Measurements from ENCODE around the gene JARID2.
"Not testable (repeated sequence)": the region's sequence is repeated elsewhere in the genome, so short reads cannot be mapped to it uniquely, and the experiment has no call there.

JARID2 gene

GRCh38 chr6:15412767-15413166 lies 166.9 kb downstream of the JARID2 start:
- ChIA-PET POLR2A (no interaction called here), CTCF (interaction anchor here (1.0 to 3.6 kb wide), 9 partner anchors 9 to 34 kb away, joined by 3 to 25 read pairs (median 4); no protein-coding TSS in a partner anchor)
- H3K27me3 ChIP-seq (replicated peaks in 2 of 5; ENCODE audit: control insufficient read depth in 4 of 5, insufficient read depth in 5 of 5, low read length in 4 of 5) = no peaks in the 10 kb centered on the region
- no peak overlapping the region for H3K27ac ChIP-seq (ENCODE audit: insufficient read depth in 1 of 2, low read depth in 1 of 2, low read length in 2 of 2, poor library complexity in 1 of 2, severe bottlenecking in 2 of 2)
- no peak for DNase-seq
- peaks cover 0 to 17% (median 4%) of the 10 kb centered on the region in 4 experiments for H3K36me3 ChIP-seq (ENCODE audit: control insufficient read depth in 4 of 4, insufficient read depth in 4 of 4, low read length in 3 of 4)
- WGBS (ENCODE audit: insufficient coverage) = 100% methylated on average over 1 of the region's 9 CpGs
- H3K9me3 ChIP-seq (ENCODE audit: control extremely low read depth in 1 of 5, control insufficient read depth in 4 of 5, insufficient read depth in 2 of 5, low read depth in 1 of 5, low read length in 4 of 5) = peaks cover 0 to 10% (median 0%) of the 10 kb centered on the region in 5 experiments
- peaks cover 23 to 74% (median 62%) of the 10 kb centered on the region in 4 experiments for H3K4me1 ChIP-seq (ENCODE audit: control extremely low read depth in 1 of 4, control insufficient read depth in 4 of 4, insufficient read depth in 4 of 4, low read length in 3 of 4)
- no peak overlapping the region for H3K4me3 ChIP-seq (ENCODE audit: control insufficient read depth in 1 of 7, extremely low read depth in 1 of 7, insufficient read depth in 4 of 7, low read depth in 2 of 7, low read length in 6 of 7)

- H3K27me3 ChIP-seq (replicated peaks in 2 of 5; ENCODE audit: control insufficient read depth in 4 of 5, insufficient read depth in 5 of 5, low read length in 4 of 5) = no peaks in the 10 kb centered on the region
- H3K36me3 ChIP-seq (ENCODE audit: control insufficient read depth in 4 of 4, insufficient read depth in 4 of 4, low read length in 3 of 4) = peaks cover 0 to 25% (median 7%) of the 10 kb centered on the region in 4 experiments
- WGBS (ENCODE audit: insufficient coverage) = 89% methylated on average over 3 of the region's 6 CpGs
- CTCF ChIA-PET = interaction anchor here (1.0 to 3.6 kb wide), 9 partner anchors 8 to 33 kb away, joined by 3 to 25 read pairs (median 4); no protein-coding TSS in a partner anchor
- no peak overlapping the region for H3K4me3 ChIP-seq (ENCODE audit: control insufficient read depth in 1 of 7, extremely low read depth in 1 of 7, insufficient read depth in 4 of 7, low read depth in 2 of 7, low read length in 6 of 7)
- POLR2A ChIA-PET = no interaction called here
- peaks cover 0 to 19% (median 0%) of the 10 kb centered on the region in 5 experiments for H3K9me3 ChIP-seq (ENCODE audit: control extremely low read depth in 1 of 5, control insufficient read depth in 4 of 5, insufficient read depth in 2 of 5, low read depth in 1 of 5, low read length in 4 of 5)
- DNase-seq = no peak
- peaks cover 21 to 68% (median 57%) of the 10 kb centered on the region in 4 experiments for H3K4me1 ChIP-seq (ENCODE audit: control extremely low read depth in 1 of 4, control insufficient read depth in 4 of 4, insufficient read depth in 4 of 4, low read length in 3 of 4)
- H3K27ac ChIP-seq (ENCODE audit: insufficient read depth in 1 of 2, low read depth in 1 of 2, low read length in 2 of 2, poor library complexity in 1 of 2, severe bottlenecking in 2 of 2) = no peak overlapping the region
These were observed 167.8 kb downstream of the JARID2 start for GRCh38 chr6:15413466-15414234.

- Histone ChIP-seq H3K27me3 (replicated peaks in 2 of 5; ENCODE audit: control insufficient read depth in 4 of 5, insufficient read depth in 5 of 5, low read length in 4 of 5) (no peaks in the 10 kb centered on the region), H3K27ac (ENCODE audit: insufficient read depth in 1 of 2, low read depth in 1 of 2, low read length in 2 of 2, poor library complexity in 1 of 2, severe bottlenecking in 2 of 2) (no peak overlapping the region), H3K9me3 (ENCODE audit: control extremely low read depth in 1 of 5, control insufficient read depth in 4 of 5, insufficient read depth in 2 of 5, low read depth in 1 of 5, low read length in 4 of 5) (peaks cover 0 to 21% (median 0%) of the 10 kb centered on the region in 5 experiments), H3K36me3 (ENCODE audit: control insufficient read depth in 4 of 4, insufficient read depth in 4 of 4, low read length in 3 of 4) (peaks cover 0 to 29% (median 7%) of the 10 kb centered on the region in 4 experiments), H3K4me1 (ENCODE audit: control extremely low read depth in 1 of 4, control insufficient read depth in 4 of 4, insufficient read depth in 4 of 4, low read length in 3 of 4) (peaks cover 16 to 62% (median 51%) of the 10 kb centered on the region in 4 experiments), H3K4me3 (ENCODE audit: control insufficient read depth in 1 of 7, extremely low read depth in 1 of 7, insufficient read depth in 4 of 7, low read depth in 2 of 7, low read length in 6 of 7) (no peak overlapping the region)
- CTCF ChIA-PET = interaction anchor here (1.2 to 2.2 kb wide), 6 partner anchors 10 to 27 kb away, joined by 3 to 10 read pairs (median 3); no protein-coding TSS in a partner anchor
- POLR2A ChIA-PET = no interaction called here
- DNase-seq = no peak
- 40% methylated on average over 1 of the region's 2 CpGs for WGBS (ENCODE audit: insufficient coverage)
These were observed 168.4 kb downstream of the JARID2 start for GRCh38 chr6:15414235-15414612.

- POLR2A ChIA-PET; DNase-seq; H3K4me3 ChIP-seq (ENCODE audit: control insufficient read depth in 1 of 7, extremely low read depth in 1 of 7, insufficient read depth in 4 of 7, low read depth in 2 of 7, low read length in 6 of 7); H3K27me3 ChIP-seq (replicated peaks in 2 of 5; ENCODE audit: control insufficient read depth in 4 of 5, insufficient read depth in 5 of 5, low read length in 4 of 5); CTCF ChIA-PET; H3K27ac ChIP-seq (ENCODE audit: insufficient read depth in 1 of 2, low read depth in 1 of 2, low read length in 2 of 2, poor library complexity in 1 of 2, severe bottlenecking in 2 of 2): not testable (repeated sequence)
- H3K4me1 ChIP-seq (ENCODE audit: control extremely low read depth in 1 of 4, control insufficient read depth in 4 of 4, insufficient read depth in 4 of 4, low read length in 3 of 4) = peaks cover 10 to 51% (median 41%) of the 10 kb centered on the region in 4 experiments
- peaks cover 0 to 28% (median 2%) of the 10 kb centered on the region in 5 experiments for H3K9me3 ChIP-seq (ENCODE audit: control extremely low read depth in 1 of 5, control insufficient read depth in 4 of 5, insufficient read depth in 2 of 5, low read depth in 1 of 5, low read length in 4 of 5)
- 94% methylated on average over 15 of the region's 30 CpGs for WGBS (ENCODE audit: insufficient coverage)
- peaks cover 0 to 29% (median 7%) of the 10 kb centered on the region in 4 experiments for H3K36me3 ChIP-seq (ENCODE audit: control insufficient read depth in 4 of 4, insufficient read depth in 4 of 4, low read length in 3 of 4)
These were observed 169.8 kb downstream of the JARID2 start for GRCh38 chr6:15415622-15416021.

DNA sequence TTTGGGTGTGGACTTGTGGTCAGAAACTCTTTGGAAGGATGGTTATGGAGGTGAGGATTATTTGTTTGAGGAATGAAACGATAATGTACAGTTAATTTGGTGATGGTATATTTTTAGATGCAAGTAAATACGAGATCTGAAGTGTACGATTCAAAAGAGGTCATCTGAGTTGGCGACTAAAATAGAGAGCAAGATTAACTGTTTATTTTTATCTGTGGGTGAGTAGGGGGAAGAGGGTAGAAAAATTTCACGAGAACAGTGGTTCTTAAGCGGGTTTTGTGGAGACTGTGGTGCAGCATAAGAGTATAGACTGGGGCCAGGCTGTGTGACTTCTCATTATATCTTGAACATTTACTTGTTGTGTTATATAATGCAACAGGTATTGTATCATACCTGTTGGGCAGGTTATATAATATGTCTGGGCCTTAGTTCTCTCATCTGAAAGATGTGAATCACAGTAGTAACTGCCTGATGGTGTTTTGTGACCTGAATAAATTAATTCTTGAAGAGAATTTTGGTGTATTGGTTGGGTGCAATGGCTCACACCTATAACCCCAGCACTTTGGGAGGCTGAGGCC lies 171.2 kb downstream of the JARID2 start:
- Histone ChIP-seq H3K4me1 (ENCODE audit: control extremely low read depth in 1 of 4, control insufficient read depth in 4 of 4, insufficient read depth in 4 of 4, low read length in 3 of 4) (peaks cover 11 to 51% (median 42%) of the 10 kb centered on the region in 4 experiments), H3K27ac (ENCODE audit: insufficient read depth in 1 of 2, low read depth in 1 of 2, low read length in 2 of 2, poor library complexity in 1 of 2, severe bottlenecking in 2 of 2) (no peak overlapping the region), H3K9me3 (ENCODE audit: control extremely low read depth in 1 of 5, control insufficient read depth in 4 of 5, insufficient read depth in 2 of 5, low read depth in 1 of 5, low read length in 4 of 5) (peaks cover 0 to 28% (median 2%) of the 10 kb centered on the region in 5 experiments), H3K36me3 (ENCODE audit: control insufficient read depth in 4 of 4, insufficient read depth in 4 of 4, low read length in 3 of 4) (peaks cover 0 to 29% (median 7%) of the 10 kb centered on the region in 4 experiments), H3K4me3 (ENCODE audit: control insufficient read depth in 1 of 7, extremely low read depth in 1 of 7, insufficient read depth in 4 of 7, low read depth in 2 of 7, low read length in 6 of 7) (no peak overlapping the region), H3K27me3 (replicated peaks in 2 of 5; ENCODE audit: control insufficient read depth in 4 of 5, insufficient read depth in 5 of 5, low read length in 4 of 5) (no peaks in the 10 kb centered on the region)
- DNase-seq = no peak
- POLR2A ChIA-PET = no interaction called here
- CTCF ChIA-PET = no interaction called here
- WGBS (ENCODE audit: insufficient coverage) = 85% methylated on average over 5 of the region's 6 CpGs

- H3K27me3 ChIP-seq (replicated peaks in 2 of 5; ENCODE audit: control insufficient read depth in 4 of 5, insufficient read depth in 5 of 5, low read length in 4 of 5) = no peaks in the 10 kb centered on the region
- H3K36me3 ChIP-seq (ENCODE audit: control insufficient read depth in 4 of 4, insufficient read depth in 4 of 4, low read length in 3 of 4) = peaks cover 0 to 29% (median 7%) of the 10 kb centered on the region in 4 experiments
- peaks cover 18 to 51% (median 43%) of the 10 kb centered on the region in 4 experiments for H3K4me1 ChIP-seq (ENCODE audit: control extremely low read depth in 1 of 4, control insufficient read depth in 4 of 4, insufficient read depth in 4 of 4, low read length in 3 of 4)
- WGBS (ENCODE audit: insufficient coverage) = 20% methylated on average over 1 of the region's 5 CpGs
- POLR2A ChIA-PET = interaction anchor here (0.6 to 1.1 kb wide), 2 partner anchors 13 to 39 kb away, joined by 3 to 4 read pairs; no protein-coding TSS in a partner anchor
- CTCF ChIA-PET = interaction anchor here (1.4 kb wide), 1 partner anchor 14 kb away, joined by 4 read pairs; no protein-coding TSS in a partner anchor
- peaks cover 0 to 28% (median 2%) of the 10 kb centered on the region in 5 experiments for H3K9me3 ChIP-seq (ENCODE audit: control extremely low read depth in 1 of 5, control insufficient read depth in 4 of 5, insufficient read depth in 2 of 5, low read depth in 1 of 5, low read length in 4 of 5)
- no peak overlapping the region for H3K4me3 ChIP-seq (ENCODE audit: control insufficient read depth in 1 of 7, extremely low read depth in 1 of 7, insufficient read depth in 4 of 7, low read depth in 2 of 7, low read length in 6 of 7)
- peak in 2 of 3 donors; percentile 91 to 94 for DNase-seq
- H3K27ac ChIP-seq (ENCODE audit: insufficient read depth in 1 of 2, low read depth in 1 of 2, low read length in 2 of 2, poor library complexity in 1 of 2, severe bottlenecking in 2 of 2) = no peak overlapping the region
These were observed 171.9 kb downstream of the JARID2 start for GRCh38 chr6:15417811-15418210.

Data from common myeloid progenitor, CD34-positive (primary cell).